ENCODE measurements around the gene DPY19L1. TPM values are rescaled to one million over a fixed set of nuclear protein-coding genes. Genes with fewer than 3 reads are reported as not detected.
"Not testable (repeated sequence)": the region's sequence is repeated elsewhere in the genome, so short reads cannot be mapped to it uniquely, and the experiment has no call there.

Gene DPY19L1
- total RNA-seq, 2 donors from 2014 or later: 13.9 to 32.5 TPM

GRCh38 chr7:34904987-34905386, 132.3 kb downstream of the DPY19L1 start:
- Histone ChIP-seq H3K9me3 (no peaks in the 10 kb centered on the region), H3K27ac (no peak overlapping the region), H3K4me1 (ENCODE audit: control insufficient read depth in 1 of 2, low read depth in 2 of 2) (no peaks in the 10 kb centered on the region), H3K27me3 (replicated peaks; ENCODE audit: insufficient read depth) (no peaks in the 10 kb centered on the region), H3K4me3 (no peak overlapping the region), H3K36me3 (no peaks in the 10 kb centered on the region)
- DNase-seq (ENCODE audit: low spot score) (no peak), ATAC-seq (ENCODE audit: insufficient number of reproducible peaks, low FRiP score, low read depth) (no peak)
- TF ChIP-seq, protein P1, sequence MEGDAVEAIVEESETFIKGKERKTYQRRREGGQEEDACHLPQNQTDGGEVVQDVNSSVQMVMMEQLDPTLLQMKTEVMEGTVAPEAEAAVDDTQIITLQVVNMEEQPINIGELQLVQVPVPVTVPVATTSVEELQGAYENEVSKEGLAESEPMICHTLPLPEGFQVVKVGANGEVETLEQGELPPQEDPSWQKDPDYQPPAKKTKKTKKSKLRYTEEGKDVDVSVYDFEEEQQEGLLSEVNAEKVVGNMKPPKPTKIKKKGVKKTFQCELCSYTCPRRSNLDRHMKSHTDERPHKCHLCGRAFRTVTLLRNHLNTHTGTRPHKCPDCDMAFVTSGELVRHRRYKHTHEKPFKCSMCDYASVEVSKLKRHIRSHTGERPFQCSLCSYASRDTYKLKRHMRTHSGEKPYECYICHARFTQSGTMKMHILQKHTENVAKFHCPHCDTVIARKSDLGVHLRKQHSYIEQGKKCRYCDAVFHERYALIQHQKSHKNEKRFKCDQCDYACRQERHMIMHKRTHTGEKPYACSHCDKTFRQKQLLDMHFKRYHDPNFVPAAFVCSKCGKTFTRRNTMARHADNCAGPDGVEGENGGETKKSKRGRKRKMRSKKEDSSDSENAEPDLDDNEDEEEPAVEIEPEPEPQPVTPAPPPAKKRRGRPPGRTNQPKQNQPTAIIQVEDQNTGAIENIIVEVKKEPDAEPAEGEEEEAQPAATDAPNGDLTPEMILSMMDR (IDR thresholded peaks at IDR 0.05): no peak

- not testable (repeated sequence) for H3K4me3 ChIP-seq; H3K27ac ChIP-seq; H3K27me3 ChIP-seq (replicated peaks; ENCODE audit: insufficient read depth); ATAC-seq (ENCODE audit: insufficient number of reproducible peaks, low FRiP score, low read depth); H3K36me3 ChIP-seq; H3K4me1 ChIP-seq (ENCODE audit: control insufficient read depth in 1 of 2, low read depth in 2 of 2); H3K9me3 ChIP-seq; DNase-seq (ENCODE audit: low spot score)
These were observed 133.4 kb downstream of the DPY19L1 start for GRCh38 chr7:34903921-34904320.

- Histone ChIP-seq H3K36me3 (no peaks in the 10 kb centered on the region), H3K9me3 (no peaks in the 10 kb centered on the region), H3K4me1 (ENCODE audit: control insufficient read depth in 1 of 2, low read depth in 2 of 2) (no peaks in the 10 kb centered on the region), H3K27ac (no peak overlapping the region), H3K27me3 (replicated peaks; ENCODE audit: insufficient read depth) (no peaks in the 10 kb centered on the region), H3K4me3 (no peak overlapping the region)
- DNase-seq (ENCODE audit: low spot score) (no peak), ATAC-seq (ENCODE audit: insufficient number of reproducible peaks, low FRiP score, low read depth) (no peak)
- TF ChIP-seq, protein P1 (IDR thresholded peaks at IDR 0.05): no peak
These were observed 135.1 kb downstream of the DPY19L1 start for GRCh38 chr7:34902182-34902581.

GRCh38 chr7:34900891-34901513, 136.3 kb downstream of the DPY19L1 start:
- Histone ChIP-seq H3K36me3 (no peaks in the 10 kb centered on the region), H3K27ac (no peak overlapping the region), H3K4me1 (ENCODE audit: control insufficient read depth in 1 of 2, low read depth in 2 of 2) (no peaks in the 10 kb centered on the region), H3K4me3 (no peak overlapping the region), H3K9me3 (no peaks in the 10 kb centered on the region), H3K27me3 (replicated peaks; ENCODE audit: insufficient read depth) (no peaks in the 10 kb centered on the region)
- TF ChIP-seq, protein P1 (IDR thresholded peaks at IDR 0.05): no peak
- DNase-seq (ENCODE audit: low spot score) (no peak), ATAC-seq (ENCODE audit: insufficient number of reproducible peaks, low FRiP score, low read depth) (no peak)

DNA sequence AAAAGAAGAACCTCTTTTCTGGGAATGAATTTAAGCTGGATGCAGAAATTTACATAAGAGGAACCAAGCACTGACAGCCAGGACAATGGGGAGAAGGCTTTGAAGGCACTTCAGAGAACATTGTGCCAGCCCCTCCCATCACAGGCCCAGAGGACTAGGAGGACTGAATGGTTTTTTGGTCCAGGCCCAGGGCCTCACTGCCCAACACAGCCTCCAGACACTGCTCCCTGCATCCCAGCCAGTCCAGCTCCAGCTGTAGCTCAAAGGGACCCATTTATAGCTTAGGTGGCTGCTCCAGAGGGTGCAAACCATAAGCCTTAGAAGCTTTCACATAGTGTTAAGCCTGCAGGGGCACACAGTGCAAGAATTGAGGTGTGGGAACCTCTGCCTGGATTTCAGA, 142.1 kb downstream of the DPY19L1 start:
- ATAC-seq (ENCODE audit: insufficient number of reproducible peaks, low FRiP score, low read depth): no peak
- H3K4me3 ChIP-seq: no peak overlapping the region
- DNase-seq (ENCODE audit: low spot score): no peak

More for the DNA sequence above, 142.1 kb downstream of the DPY19L1 start:
- H3K27me3 ChIP-seq (replicated peaks; ENCODE audit: insufficient read depth): no peaks in the 10 kb centered on the region
- no peaks in the 10 kb centered on the region for H3K4me1 ChIP-seq (ENCODE audit: control insufficient read depth in 1 of 2, low read depth in 2 of 2)
- TF ChIP-seq, protein P1 (IDR thresholded peaks at IDR 0.05): no peak
- H3K27ac ChIP-seq: no peak overlapping the region
- H3K36me3 ChIP-seq: no peaks in the 10 kb centered on the region
- no peaks in the 10 kb centered on the region for H3K9me3 ChIP-seq

Data from thoracic aorta (tissue), 2 donors.